Activated CD4-positive, alpha-beta T cell treated with anti-CD3 and anti-CD28 coated beads, Interleukin-2, amount 50 U/mL, for 16 hours (primary cell): ENCODE measurements around the gene KCNG2.
"Not testable (repeated sequence)": the region's sequence is repeated elsewhere in the genome, so short reads cannot be mapped to it uniquely, and the experiment has no call there.

ENCODE experiments used
- DNase-seq: peaks from one replicate; pipeline ENCODE4 v3.0.0-alpha.2; 2020

Gene KCNG2, protein sequence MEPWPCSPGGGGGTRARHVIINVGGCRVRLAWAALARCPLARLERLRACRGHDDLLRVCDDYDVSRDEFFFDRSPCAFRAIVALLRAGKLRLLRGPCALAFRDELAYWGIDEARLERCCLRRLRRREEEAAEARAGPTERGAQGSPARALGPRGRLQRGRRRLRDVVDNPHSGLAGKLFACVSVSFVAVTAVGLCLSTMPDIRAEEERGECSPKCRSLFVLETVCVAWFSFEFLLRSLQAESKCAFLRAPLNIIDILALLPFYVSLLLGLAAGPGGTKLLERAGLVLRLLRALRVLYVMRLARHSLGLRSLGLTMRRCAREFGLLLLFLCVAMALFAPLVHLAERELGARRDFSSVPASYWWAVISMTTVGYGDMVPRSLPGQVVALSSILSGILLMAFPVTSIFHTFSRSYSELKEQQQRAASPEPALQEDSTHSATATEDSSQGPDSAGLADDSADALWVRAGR

DNA sequence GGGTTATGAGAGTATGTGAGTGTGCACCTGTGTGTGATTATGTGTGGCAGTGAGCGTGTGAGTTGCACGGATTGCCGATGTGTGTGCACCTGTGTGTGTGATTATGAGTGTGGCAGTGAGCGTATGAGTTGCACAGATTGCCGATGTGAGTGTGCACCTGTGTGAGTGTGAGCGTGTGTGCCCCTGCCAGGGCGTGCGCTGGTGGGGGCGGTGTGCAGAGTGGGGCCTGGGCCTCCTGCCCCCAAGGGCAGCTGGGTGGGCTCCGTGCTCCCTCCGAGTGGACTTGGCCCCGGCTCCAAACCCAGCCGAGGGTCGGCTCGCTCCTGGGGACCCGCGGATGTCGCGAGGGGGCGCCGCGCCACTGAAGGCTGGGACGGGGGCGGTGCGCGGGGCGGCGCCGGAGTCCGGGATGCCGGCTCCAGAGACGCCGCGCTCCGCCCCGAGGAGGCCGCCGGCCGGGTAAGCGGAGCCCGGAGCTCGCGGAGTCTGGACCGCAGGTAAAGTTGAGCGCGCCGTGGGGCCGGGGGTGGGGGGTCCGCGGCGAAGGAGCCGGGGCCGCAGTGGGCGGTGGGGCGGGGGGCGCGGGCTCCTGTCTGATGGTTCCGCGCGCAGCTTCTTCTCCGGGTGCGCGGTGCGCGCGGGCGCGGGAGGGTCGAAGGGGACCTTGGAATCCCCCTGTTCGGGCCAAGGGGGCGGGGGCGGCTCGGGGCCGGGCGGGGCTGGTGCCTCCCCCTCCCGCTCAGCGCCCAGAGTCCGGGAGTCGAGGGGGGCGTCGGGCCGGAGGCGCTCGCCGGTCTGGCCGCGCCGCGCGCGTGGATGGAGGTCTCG, at the start of gene KCNG2:
Gene KCNG2 (plus strand): TSS at position 421 of the 828 bp plus-strand sequence. CDS start 65,730 bp downstream, outside the sequence.
- DNase-seq: no peak

DNA sequence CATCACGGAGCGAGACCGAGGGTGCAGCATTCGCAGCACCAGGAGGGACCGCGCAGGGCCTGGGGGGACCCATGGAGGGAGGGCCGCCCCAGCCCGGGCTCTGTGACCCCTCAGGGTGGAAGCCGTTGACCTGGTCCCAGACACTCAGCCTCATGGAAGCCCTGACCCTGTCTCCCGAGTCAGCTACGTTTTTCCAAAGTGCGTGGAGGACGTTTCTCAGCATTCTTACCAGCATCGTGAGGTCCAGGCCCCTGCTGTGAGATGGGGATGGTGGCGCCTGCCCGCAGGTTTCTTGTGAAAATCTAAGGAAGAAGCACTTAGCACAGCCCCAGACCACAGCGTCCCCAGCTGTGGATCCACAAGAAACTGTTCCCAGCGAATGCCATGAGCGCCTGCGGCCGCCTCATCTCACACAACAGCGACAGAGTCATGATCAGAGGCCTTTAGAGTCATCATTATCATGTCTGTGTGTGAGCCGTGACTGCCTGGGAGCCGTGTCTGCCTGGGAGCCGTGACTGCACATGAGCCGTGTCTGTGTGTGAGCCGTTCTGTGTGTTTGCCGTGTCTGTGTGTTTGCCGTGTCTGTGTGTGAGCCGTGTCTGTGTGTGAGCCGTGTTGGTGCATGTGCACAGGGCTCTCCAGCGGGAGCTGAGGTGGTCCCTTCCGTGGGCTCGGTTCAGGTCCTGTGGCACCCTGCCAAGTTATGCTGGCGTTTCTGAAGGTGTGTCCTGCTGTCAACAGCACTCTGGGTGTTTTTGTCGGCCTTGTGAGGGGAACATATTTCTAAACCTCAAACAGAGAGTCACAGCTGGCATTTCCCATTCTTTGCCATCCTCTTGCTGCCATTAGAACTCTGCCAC, 49.2 kb upstream of the KCNG2 start:
- no peak for DNase-seq

DNA sequence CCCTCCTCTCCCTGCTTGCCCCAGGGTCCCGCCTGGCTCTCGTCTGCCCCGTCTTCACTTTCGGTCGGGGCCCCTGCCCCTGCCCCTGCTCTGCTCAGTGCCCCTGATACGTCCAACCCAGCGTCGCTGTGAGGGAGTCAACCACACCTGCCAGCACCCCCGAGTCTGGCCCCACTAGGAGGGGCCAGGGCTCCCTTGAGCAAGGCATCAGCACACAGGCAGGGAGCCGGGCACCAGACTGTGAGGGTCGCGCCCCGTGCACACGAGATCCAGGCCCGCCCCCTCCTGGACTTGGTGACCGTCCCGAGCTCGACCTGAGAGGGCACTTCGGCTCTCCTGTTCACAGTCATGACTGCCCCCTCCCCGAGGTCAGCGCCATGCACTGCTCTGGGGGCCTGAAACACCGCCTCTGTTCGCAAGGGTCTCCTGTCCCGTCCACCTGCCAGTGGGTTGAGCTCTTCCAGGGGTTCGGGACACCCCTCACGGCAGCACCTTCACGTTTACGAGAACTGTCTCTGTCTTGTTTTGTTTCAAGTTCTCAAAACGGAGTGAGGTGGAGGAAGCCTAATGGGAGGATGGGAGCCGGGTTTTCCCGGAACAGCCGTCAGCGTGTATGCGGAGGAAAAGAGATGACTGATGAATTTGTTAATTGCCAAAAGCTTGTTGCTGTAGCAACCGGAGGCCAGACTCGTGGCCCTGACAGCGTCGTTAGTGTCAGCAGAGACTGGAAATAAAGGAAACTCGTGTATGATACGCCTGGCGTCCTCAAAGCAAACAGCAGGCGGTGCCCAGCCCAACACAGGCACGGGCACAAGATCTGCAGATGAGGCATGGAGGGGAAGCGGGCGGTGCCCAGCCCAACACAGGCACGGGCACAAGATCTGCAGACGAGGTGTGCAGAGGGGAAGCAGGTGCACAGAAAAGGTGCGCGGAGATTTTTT, 48.2 kb upstream of the KCNG2 start:
- DNase-seq: no peak

DNA sequence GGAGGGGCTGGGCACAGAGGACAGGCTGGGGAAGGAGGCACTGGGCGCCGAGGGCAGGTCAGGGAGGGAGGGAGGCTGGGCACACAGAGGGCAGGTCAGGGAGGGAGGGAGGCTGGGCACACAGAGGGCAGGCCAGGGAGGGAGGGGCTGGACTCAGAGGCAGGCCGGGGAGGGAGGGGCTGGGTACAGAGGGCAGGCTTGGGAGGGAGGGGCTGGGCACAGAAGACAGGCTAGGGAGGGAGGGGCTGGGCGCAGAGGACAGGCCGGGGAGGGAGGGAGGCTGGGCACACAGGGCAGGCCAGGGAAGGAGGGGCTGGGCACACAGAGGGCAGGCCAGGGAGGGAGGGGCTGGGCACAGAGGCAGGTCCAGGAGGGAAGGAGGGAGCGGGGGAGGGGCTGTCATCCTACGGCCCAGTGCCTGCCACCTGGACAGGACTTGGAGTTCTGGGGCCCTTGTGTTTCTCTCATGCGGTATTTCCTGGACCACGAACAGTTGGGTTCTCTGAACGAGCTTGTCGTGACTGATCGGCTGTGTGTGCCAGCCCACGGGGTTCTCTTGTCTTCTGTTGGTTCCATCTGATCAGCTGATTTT, 46.7 kb upstream of the KCNG2 start:
- DNase-seq: no peak

DNA sequence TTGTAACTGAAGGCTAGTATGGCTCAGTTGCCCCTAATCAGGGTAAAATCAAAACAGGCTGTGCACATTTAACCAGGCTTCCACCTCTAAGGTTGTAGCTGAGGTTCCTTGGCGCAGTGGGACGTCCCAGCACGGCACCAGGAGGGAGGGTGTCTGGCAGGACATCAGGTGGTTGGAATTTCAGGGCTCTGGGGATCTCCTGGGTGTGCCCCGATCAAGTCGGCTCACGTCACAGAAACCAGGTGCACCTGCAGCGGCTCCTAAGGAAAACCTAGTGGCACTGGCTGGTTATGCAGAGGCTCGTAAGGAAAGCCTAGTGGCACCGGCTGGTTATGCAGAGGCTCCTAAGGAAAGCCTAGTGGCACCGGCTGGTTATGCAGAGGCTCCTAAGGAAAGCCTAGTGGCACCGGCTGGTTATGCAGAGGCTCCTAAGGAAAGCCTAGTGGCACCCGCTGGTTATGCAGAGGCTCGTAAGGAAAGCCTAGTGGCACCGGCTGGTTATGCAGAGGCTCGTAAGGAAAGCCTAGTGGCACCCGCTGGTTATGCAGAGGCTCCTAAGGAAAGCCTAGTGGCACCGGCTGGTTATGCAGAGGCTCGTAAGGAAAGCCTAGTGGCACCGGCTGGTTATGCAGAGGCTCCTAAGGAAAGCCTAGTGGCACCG, 45.7 kb upstream of the KCNG2 start:
- not testable (repeated sequence) for DNase-seq

DNA sequence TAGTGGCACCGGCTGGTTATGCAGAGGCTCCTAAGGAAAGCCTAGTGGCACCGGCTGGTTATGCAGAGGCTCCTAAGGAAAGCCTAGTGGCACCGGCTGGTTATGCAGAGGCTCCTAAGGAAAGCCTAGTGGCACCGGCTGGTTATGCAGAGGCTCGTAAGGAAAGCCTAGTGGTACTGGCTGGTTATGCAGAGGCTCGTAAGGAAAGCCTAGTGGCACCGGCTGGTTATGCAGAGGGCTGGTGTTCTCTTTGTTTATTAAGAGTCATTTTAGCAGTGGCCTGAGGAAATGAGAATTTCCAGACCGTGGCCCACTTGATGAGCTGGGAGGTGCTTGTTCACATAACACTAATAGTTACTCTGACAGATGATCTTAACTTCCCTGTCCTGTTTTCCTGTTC, 44.8 kb upstream of the KCNG2 start:
- not testable (repeated sequence) for DNase-seq

DNA sequence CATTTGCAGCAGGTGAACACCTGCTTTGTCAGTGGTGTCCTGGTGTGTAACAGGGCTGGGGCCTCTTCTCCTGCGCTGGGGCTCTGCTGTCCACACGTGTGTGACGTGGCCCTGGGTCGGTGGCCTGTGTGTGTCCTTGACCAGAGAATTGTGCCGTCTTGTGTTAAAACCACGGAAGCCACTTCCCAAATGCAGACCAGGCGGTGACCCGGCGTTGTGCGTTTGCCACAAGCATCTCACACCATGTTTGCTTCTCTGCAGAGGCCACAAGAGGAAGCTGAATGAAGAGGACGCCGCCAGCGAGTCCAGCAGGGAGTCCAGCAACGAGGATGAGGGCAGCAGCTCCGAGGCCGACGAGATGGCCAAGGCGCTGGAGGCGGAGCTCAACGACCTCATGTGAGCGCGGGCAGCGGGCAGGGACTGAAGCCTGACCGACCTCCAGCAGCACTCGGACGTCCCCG, 44.3 kb upstream of the KCNG2 start:
- DNase-seq: no peak

DNA sequence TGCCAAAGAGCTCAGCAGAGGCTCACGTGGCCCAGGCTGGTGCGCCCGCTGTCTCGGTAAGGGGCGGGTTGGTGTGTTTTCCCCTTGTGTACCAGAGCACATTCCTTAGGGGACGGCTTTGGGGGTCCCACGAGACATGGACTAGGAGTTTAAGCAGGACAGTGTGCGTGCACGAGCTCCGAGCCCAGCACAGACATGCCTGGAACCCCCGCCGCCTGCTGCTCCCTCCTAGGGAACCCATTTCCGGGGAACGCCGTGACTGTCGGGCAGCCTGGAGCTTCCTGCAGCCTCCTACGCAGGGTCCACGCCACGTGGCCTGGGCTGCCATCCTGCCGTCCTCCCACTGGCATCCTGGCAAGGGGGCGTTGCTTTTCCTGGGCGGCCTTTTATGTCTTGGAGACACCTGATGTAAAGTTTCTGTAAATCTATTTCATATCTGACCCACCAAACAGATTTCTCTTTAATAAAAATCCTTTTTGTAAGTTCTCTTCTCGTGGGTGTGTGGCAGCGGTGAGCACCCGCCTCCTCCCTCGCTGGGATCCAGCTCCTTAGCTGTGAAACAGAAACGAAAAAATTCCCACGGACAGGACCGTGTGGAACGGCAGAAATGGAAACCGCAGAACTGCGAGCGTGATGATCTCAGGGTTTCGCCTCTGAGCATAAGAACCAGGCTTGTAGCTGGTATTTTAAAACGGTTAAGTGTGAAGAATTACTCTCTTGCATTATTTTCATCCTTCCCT, 43.5 kb upstream of the KCNG2 start:
- no peak for DNase-seq

DNA sequence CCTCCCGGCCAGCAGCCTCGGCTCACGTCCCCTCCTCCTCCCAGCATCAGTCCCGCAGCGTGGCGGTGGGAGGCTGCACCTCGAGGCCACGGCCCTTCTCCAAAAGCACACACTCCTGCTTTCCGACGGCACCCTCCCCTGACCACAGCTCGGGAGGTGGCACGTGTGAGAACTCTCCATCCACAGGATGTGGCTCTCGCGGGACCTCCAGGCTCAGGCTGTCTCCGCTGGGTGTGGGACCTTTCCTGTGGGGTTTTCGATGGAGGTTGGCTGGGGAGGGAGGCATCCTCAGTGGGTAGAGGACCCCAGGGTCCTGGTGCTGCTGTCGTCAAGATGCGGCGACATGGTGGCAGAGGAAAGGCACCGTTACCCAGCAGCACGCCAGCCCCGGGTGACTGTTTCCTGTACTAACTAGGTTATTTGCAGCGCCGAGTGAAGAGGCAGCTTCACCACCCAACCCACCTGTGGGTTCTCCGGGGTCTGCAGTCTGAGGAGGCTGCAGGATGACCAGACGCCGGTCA, 42.8 kb upstream of the KCNG2 start:
- no peak for DNase-seq

DNA sequence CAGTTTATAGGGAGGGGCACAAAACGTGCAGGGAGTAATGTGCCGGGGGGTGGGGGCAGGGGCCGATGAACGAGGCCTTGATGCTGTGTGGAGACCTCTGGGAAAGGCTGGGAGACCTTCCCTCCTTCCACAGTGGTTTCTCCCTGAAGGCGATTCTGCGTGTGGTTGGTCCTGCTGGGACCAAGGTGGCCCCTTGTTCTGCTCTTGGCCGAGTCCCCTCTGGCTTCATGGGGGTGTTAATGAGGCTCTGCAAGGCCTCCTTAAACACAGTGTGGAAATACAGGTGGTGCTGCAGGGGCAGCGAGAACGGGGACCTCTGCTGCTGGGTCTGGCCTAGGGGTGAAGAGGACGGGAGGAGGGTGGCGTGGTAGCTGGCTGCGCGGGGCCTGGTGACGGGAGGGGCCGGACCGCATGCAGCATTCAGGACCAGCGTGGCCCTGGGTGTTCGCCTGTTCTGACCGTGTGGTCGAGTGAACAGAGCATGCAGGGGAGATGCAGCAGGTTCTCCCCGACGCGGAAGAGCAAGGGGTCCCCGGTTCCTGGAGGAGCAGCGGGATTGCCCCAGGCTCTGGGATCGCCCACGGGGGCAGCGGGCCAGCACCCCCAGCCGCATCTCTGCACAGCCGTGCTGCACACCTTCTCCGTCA, 42.1 kb upstream of the KCNG2 start:
- no peak for DNase-seq

DNA sequence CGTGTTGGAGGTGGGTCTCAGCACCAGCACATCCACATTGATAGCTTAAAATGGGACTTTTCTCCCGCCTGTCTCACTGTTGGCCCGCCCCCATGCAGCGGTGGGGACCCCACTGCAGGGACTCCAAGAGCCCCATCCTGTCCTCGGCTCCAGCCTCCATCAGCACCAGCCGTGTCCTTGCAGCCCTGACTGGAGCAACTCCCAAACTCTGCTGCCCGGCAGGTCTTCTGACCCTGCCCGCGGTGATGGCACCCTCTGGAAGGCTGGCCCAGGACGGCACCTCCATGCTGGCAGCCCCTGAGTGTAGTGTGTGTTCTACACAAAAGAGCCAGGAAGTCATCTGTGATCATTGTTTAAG, 41.6 kb upstream of the KCNG2 start:
- DNase-seq: no peak

DNA sequence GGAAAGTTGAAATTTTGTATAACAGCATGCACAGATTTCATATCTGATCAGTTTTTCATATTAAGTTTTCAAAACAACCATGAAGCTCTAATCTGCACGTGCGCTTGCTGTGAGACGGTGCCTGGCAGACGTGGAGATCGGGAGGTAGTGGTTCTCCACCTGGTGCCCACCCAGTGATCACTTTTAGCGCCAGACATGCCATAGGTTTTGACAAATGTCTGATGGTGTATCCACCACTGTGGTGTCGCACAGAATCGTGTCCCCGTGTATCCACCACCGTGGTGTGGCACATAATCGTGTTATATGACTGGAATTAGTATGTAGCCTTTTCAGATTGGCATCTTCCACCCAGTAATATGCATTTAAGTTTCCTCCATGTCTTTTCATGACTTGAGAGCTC, 40.9 kb upstream of the KCNG2 start:
- DNase-seq: no peak

DNA sequence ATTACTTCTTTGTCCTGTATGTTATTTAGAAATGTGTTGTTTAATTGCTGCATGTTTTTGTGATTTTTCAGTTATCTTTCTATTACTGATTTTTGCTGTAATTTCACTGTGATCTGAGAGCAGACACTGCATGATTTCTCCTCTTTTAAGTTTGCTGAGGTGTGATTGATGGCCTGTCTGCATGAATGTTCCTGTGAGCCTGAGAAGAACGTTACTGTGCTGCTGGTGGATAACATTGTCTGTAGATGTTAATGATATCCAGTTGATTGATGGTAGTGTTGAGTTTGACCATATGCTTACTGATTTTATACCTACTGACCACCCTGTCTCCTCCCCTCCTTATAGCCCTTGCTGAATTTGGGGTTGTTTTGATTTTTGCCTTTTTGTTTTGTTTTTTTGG, 37.4 kb upstream of the KCNG2 start:
- no peak for DNase-seq

DNA sequence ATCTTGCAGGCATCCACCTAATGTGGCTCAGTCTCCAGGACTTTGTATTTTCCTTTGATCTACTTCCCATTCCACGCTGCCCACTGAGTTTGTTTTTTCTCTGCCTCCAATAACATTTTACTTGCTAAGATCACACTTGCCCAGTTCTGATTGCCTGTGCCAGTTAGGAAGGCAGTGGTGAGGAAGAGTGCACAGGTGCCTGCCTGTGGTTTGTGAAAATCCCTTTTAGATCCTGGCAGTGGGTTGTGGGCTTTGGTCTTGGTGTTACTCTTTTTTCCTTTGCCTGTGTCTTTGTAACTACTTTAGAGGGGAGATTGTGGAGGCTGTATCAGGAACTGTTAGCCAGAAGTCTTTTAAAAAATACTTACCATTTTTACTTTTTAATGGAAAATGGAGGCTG, 36.9 kb upstream of the KCNG2 start:
- no peak for DNase-seq

DNA sequence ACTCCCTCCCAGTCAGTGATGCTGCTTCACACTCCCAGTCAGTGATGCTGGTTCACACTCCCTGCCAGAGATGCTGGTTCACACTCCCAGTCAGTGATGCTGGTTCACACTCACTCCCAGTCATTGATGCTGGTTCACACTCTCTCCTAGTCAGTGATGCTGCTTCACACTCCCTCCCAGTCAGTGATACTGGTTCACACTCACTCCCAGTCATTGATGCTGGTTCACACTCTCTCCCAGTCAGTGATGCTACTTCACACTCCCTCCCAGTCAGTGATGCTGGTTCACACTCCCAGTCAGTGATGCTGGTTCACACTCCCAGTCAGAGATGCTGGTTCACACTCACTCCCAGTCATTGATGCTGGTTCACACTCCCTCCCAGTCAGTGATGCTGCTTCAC, 34.3 kb upstream of the KCNG2 start:
- DNase-seq: no peak

DNA sequence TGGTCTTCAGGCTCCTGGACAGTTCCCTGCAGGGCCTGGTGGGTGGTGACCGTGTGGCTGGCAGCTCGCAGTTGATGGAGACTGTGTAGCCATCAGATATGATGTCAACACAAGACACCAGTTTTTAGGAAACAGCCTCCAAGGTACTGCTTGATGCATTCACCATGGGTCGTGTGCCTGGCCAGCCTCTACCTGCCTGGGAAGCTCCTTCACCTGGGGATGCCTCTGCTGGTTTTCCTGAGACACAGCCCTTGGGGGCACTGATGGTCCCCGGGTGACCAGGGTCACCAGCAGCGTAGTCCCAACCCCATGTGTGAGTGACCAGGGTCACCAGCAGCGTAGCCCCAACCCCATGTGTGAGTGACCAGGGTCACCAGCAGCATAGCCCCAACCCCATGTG, 33.6 kb upstream of the KCNG2 start:
- no peak for DNase-seq

DNA sequence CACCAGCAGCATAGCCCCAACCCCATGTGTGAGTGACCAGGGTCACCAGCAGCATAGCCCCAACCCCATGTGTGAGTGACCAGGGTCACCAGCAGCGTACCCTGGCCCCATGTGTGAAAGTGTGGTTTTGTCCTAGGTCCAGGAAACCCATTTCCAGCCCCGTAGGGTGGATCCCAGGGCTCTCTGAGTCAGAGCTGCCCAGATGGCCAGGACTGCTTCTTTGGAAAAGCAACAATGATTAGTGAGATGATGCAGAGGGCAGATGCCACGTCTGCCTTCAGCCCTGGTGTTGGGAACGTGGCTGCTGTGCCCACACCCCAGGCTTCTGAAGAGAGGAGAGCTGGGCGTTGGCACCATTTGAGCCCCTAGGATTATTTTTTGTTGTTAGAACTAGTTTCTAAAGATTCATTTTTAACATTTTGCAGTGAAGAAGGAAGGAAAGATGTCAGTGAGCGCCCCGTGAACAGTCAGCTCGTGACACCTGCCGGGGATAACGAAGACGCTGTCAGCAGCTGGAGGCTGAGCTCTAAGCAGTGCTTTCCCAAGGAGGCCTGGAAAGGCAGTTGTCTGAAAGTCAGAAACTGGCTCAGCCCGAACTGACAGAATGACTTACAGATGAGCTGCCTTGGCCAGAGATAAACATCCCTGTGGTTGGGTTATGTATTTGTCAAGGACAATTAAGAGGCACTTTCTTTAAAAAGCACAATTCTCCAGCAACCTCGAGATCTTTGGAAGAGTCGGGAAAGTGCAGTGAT, 32.1 kb upstream of the KCNG2 start:
- DNase-seq: no peak

DNA sequence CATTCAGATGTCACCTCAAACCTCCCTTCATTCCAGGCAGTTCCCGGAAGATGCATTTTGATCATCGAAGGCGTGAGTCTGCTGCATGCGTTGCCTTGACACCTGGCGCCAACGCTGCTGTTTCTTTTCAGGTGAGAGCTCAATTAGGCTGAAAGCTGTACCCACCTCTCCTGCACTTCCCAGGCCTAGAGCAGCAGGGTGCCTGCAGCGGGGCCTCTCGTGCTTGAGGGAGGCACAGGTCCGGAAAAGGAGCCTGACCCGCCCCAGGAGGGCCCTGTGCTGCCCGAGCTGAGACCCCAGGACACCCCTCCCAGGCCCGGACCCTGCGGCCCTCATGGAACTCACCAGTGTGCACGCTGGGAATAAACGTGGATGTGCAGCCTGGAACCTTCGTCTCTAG, 31.4 kb upstream of the KCNG2 start:
- DNase-seq: no peak

DNA sequence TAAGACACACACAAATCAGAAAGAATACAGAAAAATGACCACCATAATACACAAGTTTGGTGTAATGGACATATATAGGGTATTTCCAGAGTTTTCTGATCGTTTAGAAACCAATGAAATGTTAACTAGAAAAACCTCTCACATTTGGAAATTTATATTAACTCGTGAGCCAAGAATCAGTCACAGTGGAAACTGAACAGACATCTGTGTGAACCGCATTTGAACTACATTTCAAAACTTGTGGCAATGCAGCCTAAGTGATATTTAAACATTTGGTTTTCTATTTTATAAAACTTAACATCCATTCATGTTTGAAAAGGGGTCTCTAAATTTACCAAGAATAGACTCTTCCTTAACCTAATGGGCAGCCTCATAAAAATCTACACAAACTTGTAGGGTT, 29.0 kb upstream of the KCNG2 start:
- no peak for DNase-seq
